ENCODE measurements around the gene PLEKHD1. TPM values are rescaled to one million over a fixed set of nuclear protein-coding genes. Genes with fewer than 3 reads are reported as not detected.
A peak's percentile ranks its signal among the peaks of the same experiment; 100 is the strongest.

Gene PLEKHD1
- total RNA-seq (2014; rRNA removed; shearing (Covaris generic)) (0.09 and 0.13 TPM in 2 replicates), total RNA-seq (2022) (0.17 and 0.19 TPM in 2 replicates), Bru-seq, nascent RNA (percentile 21 among the genes with signal in this experiment), BruChase-seq, experiment 1, labeled RNA remaining after a 6-hour chase (percentile 22 among the genes with signal in this experiment), BruChase-seq, experiment 2, labeled RNA remaining after a 2-hour chase (percentile 28 among the genes with signal in this experiment)
- long read RNA-seq, result 0 reads

GRCh38 chr14:69484444-69485314 is at the start of gene PLEKHD1:
TSS of gene PLEKHD1 (plus strand) at chr14:69484728. CDS start at chr14:69484966, 238 bp downstream.
- ChIA-PET POLR2A (no interaction called here), CTCF (ENCODE audit: unreplicated experiment) (no interaction called here)
- Histone ChIP-seq H3K79me2 (ENCODE audit: insufficient read depth, low read depth, low read length) (no peaks in the 10 kb centered on the region), H3K36me3 (ENCODE audit: insufficient read depth, low read length) (no peaks in the 10 kb centered on the region), H2AFZ (ENCODE audit: low read length) (no peak within 1 kb of the TSS), H3K4me3 (ENCODE audit: low read depth, low read length, poor library complexity, severe bottlenecking) (no peak within 1 kb of the TSS), H4K20me1 (ENCODE audit: insufficient read depth, low read length) (no peaks in the 10 kb centered on the region), H3K27ac (ENCODE audit: low read depth, low read length, poor library complexity, severe bottlenecking) (no peak within 1 kb of the TSS), H3K9me2 (ENCODE audit: insufficient read depth, low read length) (no peaks in the 10 kb centered on the region), H3K4me2 (ENCODE audit: low read length) (no peak within 1 kb of the TSS), H3K9me3 (ENCODE audit: low read length) (no peaks in the 10 kb centered on the region), H3K4me1 (ENCODE audit: insufficient read depth, low read length, poor library complexity, severe bottlenecking) (peaks cover 33% of the 10 kb centered on the region)
- no peak for DNase-seq (ENCODE audit: low spot score)
- TF ChIP-seq EZH2phosphoT487 (IDR thresholded peaks at IDR 0.05; ENCODE audit: borderline replicate concordance, low read depth, low read length) (no peak), CTCF (conservative IDR thresholded peaks at IDR 0.05; ENCODE audit: low read length) (no peak)
- intact Hi-C loops (cut with micrococcal nuclease; ENCODE audit: unreplicated experiment), result no loop called here
- BruUV-seq (replicated peaks), result no TSS peak

- H4K20me1 ChIP-seq (ENCODE audit: insufficient read depth, low read length), result no peaks in the 10 kb centered on the region
- intact Hi-C loops (cut with micrococcal nuclease; ENCODE audit: unreplicated experiment), result no loop called here
- H3K79me2 ChIP-seq (ENCODE audit: insufficient read depth, low read depth, low read length), result peaks cover 20% of the 10 kb centered on the region; the same call in 1 of the 2 replicates
- no peak overlapping the region for H3K4me3 ChIP-seq (ENCODE audit: low read depth, low read length, poor library complexity, severe bottlenecking)
- ChIA-PET CTCF (ENCODE audit: unreplicated experiment) (no interaction called here), POLR2A (interaction anchor here (4.2 kb wide), 1 partner anchor 41 kb away, joined by 28 read pairs; the partner anchor contains the start of genes ERH and SLC39A9)
- peaks cover 26% of the 10 kb centered on the region for H3K36me3 ChIP-seq (ENCODE audit: insufficient read depth, low read length)
- TF ChIP-seq EZH2phosphoT487 (IDR thresholded peaks at IDR 0.05; ENCODE audit: borderline replicate concordance, low read depth, low read length) (no peak), CTCF (conservative IDR thresholded peaks at IDR 0.05; ENCODE audit: low read length) (no peak)
- no peaks in the 10 kb centered on the region for H3K9me3 ChIP-seq (ENCODE audit: low read length)
- BruUV-seq (replicated peaks), result no TSS peak
- H3K4me1 ChIP-seq (ENCODE audit: insufficient read depth, low read length, poor library complexity, severe bottlenecking), result peaks cover 34% of the 10 kb centered on the region
- no peak overlapping the region for H2AFZ ChIP-seq (ENCODE audit: low read length)
- no peaks in the 10 kb centered on the region for H3K9me2 ChIP-seq (ENCODE audit: insufficient read depth, low read length)
- no peak overlapping the region for H3K27ac ChIP-seq (ENCODE audit: low read depth, low read length, poor library complexity, severe bottlenecking)
- H3K4me2 ChIP-seq (ENCODE audit: low read length), result no peak overlapping the region
- DNase-seq (ENCODE audit: low spot score), result no peak
Observed at GRCh38 chr14:69439521-69440270, 44.8 kb upstream of the PLEKHD1 start.

Data from OCI-LY7 (cell line).